HG03095 (cell line): ENCODE data around the gene TEC.
A peak's percentile ranks its signal among the peaks of the same experiment; 100 is the strongest.
"Not testable (repeated sequence)": the region's sequence is repeated elsewhere in the genome, so short reads cannot be mapped to it uniquely, and the experiment has no call there.

Experiments
- ATAC-seq: cut with Tn5 transposase; IDR thresholded peaks from one replicate; pipeline ENCODE4 v1.9.1; 2021; ENCODE audit warnings: moderate library complexity; ENCODE audit not compliant: unreplicated experiment

The TEC gene

DNA sequence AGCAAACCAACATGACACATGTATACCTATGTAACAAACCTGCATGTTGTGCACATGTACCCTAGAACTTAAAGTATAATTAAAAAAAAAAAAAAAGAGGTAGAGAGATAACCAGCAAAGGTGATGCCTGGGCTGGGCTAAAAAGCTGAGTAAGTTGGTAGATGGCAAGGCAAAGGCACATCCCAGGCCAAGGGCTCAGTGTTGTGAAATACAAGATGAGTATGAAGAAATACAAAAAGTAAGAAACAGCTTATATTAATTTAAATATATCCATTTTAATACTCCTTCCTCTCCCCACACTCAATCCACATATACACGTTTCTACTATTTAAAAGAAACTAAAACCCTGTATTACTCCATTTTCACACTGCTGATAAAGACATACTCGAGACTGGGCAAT lies 25.8 kb downstream of the TEC start:
- ATAC-seq = no peak

DNA sequence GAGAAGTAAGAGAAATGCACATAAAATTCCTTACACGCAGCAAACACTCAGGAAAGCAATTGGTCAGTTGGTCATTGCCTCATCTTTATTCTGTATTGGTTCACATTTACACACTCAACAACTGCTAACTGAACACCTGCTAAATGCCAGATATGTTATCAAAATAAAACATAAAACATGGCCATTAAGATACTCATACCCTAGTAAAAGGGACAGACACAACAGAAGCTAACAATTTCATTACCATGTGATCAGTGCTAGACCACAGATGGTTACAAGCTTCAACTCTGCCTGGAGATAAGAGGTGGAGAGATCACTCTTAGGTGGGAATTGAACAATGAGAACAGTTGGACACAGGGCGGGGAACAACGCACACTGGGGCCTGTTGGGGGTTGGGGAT lies 26.2 kb downstream of the TEC start:
- ATAC-seq = no peak

DNA sequence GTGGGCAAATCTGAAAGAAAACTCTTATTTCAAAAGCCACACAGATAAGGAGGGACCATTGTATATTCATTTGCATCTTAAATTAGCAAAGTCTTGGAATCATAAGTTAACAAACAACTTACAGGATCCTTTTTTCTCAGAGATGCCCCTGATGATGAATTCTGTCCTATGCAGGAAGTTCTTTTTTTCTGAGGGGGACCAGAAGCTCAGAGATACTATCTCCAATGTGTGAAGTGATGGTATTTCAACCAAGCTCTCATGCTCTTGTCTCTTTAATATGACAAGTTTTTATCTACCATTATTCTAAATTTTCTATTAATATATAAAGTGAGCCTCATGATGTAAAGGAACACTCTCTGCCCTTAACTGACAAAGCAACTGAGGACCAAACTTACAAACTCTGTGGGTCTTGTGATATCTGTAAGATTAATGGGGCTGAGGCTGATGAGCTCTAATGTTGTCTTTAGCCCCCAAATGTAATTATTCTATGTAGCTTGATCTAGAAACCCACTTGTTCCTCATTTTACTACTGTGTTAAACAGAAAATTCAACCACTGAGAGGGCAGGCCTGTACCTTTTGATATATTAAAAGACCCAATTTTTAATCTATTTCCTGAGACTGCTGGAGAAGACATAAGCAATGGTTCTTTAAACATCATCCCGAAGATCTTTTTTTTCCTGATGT lies 27.0 kb downstream of the TEC start:
- no peak for ATAC-seq

DNA sequence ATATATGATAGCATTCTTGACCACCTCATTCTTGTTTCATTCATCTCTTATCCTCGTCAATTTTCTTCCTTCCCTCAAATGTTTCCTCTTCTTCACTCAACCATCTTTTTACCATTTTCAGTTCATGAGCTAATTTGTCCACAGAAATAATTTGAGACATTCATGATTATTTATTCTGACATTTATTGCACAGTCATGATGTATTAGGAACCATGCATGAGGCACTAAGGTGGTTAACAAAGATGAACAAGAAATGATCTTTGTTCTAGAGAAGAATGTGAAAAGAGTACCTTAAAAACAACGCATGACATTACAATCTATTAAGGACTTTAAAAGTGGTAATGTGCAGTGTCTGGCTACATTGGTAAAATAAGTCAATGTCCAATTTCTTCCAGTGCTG lies 27.9 kb downstream of the TEC start:
- no peak for ATAC-seq

DNA sequence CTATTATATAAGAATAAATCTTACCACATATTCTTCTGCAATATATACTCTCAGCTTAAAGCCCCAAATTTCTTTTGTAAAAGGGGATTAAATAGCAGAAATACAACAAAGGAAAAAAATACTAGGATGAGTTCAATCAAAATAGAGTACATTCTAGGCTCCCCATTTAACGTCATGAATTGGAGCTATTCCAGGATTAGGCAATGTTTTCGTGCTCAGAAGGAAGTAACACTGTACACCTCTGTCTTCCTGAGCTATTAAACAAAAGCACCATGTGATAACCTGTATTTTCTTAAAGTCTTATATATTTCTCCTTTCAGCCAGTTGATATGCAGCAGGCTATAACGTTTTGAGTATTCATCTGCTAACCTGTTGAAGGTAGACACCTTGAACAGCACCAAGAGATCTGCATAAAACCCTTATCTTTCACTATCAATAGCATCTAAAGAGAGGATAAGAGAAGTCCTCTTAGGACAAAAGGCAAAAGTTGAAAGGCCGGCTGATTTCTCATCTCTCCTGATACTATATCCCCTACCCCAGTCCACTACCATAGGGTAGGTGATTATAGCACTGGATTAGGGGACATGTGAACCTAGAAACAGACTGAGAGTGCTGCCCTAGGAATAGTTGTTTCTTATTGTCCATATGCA lies 31.5 kb downstream of the TEC start:
- no peak for ATAC-seq

- no peak for ATAC-seq
These were observed 34.6 kb downstream of the TEC start for GRCh38 chr4:48235050-48235449.

DNA sequence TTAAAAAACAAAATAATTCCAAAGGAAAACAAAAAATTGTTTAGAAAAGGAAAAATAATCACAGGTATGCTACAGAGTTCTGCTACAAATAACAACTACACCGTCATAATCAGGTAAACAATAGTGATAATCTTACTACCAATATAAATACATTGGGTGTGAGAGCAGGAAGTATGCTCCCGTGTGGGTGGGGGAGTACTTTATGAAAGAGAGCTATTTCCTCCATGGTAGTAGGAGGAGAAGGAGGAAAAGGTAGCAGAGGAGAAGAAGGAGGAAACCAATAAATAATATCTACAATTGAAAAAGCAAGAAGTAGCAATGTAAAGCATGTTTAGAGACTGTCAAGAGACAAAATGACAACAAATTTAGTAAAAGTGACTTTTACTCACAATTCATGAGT lies 35.1 kb downstream of the TEC start:
- no peak for ATAC-seq

DNA sequence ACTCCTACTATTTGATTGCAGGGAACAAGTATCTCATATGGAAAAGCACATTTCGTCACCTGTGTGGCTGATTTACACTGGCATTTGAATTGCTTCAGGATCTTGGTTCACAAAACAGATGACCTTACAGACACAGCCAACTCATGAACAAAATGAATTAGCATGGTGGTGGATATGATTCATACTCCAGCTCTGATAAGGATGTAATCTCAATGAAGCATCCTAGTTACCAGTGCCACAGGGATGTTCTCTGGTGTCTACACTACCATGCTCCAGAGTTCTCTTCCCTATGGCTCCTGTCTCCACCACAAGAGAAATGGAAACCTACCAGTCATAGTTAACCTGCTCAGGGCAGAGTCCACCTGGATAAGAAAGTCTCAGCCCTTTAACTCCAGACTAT lies 40.7 kb downstream of the TEC start:
- no peak for ATAC-seq

- ATAC-seq = no peak
These were observed 42.0 kb downstream of the TEC start for GRCh38 chr4:48227662-48228061.

- ATAC-seq = no peak
These were observed 43.4 kb downstream of the TEC start for GRCh38 chr4:48226199-48226598.

DNA sequence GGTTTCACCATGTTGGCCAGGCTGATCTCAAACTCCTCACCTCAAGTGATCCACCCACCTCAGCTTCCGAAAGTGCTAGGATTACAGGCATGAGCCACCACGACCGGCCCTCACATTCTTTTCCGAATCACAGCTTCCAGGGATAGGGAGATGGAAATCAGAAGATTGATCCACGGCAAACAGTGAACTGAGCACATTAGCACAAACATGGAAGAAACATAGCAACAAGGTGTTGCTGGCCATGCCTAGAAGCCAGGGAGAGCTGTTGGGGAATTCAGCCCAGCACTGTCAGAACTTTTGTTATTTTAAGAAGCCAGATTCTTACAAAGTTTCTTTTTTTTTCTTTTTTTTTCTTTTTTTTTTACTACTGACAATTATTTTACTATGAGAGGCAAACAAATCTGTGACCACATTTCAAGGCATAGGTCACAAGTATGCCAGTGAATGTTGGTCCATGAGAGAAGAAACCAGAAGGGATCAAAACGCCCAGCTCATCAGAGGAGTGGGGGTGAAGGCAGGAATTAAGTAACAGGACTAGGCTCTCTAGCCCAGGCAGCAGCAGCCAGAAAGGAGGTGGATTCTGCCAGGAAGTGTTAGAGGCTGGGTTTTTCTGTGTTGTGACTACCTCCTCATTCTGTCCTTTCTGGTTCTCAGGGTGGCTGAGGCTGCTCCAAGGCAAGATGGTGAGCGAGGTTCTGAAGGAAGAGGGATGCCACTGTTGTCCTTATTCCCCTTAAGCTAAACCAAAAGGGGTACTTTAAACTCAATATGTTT lies 44.1 kb downstream of the TEC start:
- ATAC-seq = no peak

- no peak for ATAC-seq
These were observed 45.0 kb downstream of the TEC start for GRCh38 chr4:48224606-48225005.

- ATAC-seq = no peak
These were observed 45.9 kb downstream of the TEC start for GRCh38 chr4:48223633-48224295.

DNA sequence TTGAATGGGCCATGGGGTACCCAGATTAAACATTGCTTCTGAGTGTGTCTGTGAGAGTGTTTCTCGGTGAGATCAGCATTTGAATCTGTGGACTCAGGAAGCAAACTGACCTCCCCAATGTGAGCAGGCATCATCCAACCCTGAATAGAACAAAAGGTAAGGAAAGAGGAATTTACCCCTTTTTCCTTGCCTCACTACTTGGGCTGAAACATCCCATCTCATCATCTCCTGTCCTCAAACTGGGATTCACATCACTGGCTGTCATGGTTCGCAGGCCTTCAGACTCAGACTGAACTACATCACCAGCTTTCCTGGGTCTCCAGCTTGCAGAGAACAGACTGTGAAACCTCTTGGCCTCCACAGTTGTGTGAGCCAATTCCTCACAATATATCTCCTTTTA lies 47.1 kb downstream of the TEC start:
- no peak for ATAC-seq

DNA sequence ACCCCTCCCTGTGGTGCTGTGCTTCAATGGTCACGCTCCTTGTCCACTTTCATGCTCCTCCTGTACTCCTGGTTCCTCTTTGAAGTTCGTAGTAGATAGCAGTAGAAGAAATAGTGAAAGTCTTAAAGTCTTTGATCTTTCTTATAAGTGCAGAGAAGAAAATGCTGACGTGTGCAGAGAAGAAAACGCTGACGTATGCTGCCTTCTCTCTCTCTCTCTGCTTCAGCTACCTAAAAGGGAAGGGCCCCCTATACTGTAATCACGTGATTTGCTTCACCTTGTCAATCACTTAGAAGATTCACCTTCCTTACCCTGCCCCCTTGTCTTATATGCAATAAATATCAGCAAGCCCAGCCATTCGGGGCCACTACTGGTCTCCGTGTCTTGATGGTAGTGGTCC lies 50.2 kb downstream of the TEC start:
- ATAC-seq = not testable (repeated sequence)

DNA sequence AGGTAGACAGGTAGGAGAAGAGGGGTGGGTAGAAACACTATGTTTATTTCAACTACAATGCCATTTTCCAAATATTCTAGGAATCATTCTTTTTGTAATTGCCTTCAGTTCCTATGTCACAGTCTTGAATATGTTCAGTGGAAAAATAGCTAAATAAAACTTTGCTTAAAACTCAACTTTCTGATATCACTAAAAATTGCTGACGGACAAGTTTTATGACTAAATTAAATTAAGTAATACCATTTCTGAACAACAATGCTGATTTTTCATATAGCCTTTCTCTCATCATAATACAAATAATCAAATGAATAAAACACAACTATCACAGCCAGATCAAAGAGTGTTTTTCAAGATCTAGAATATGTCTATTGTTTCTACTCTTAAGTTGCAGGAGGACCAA lies 53.1 kb downstream of the TEC start:
- no peak for ATAC-seq

- ATAC-seq = no peak
These were observed 53.7 kb downstream of the TEC start for GRCh38 chr4:48215977-48216376.

DNA sequence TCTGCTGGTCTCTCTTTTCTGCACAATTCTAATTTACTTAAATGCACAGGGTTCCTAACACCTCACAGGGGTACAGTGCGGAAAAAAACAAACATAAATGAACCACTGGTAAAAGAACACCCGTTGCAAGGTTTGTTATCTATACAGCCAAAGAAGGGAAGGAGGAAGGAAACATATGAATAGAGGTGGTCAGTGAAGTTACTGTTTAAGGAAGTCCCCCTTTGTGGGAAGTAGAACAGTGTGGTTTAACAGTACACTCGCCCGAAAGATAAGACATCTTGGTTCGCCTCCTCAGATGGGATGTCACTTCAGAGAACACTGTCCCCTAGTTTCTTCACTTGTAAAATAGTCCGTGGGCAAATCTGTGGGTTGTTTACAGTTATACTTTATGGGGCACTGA lies 57.5 kb downstream of the TEC start:
- ATAC-seq = peak; percentile 83

DNA sequence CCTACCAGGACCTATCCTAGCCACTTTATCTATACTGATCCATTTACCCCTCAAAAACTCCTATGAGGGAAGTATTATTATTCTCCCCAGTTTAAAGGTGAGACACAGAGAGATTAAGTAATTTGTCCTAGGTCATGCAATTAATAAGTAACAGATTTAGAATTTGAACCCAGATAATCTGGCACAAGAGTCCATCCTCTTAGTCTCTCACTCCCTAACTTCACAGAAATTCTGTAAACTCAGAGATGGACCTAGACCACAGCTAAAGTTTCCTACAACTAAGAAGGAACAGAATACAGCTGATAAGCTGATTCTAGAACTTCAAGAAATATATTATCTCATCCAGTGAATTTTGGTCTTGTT lies 58.7 kb downstream of the TEC start:
- no peak for ATAC-seq

DNA sequence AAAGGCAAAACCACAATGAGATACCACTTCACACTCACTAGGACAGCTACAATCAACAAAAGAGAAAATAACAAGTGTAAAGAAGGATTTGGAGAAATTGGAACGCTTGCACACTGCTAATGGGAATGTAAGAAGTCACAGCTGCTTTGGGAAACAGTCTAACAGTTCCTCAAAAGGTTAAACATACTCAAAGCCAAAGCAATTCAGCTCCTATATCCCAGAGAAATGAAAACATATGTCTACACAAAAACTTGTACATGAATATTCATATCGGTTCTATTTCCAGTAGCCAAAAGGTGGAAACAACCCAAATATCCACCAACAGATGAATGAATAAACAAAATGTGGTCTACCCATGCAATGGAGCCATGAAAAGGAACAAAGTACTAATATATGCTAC lies 64.0 kb downstream of the TEC start:
- no peak for ATAC-seq

DNA sequence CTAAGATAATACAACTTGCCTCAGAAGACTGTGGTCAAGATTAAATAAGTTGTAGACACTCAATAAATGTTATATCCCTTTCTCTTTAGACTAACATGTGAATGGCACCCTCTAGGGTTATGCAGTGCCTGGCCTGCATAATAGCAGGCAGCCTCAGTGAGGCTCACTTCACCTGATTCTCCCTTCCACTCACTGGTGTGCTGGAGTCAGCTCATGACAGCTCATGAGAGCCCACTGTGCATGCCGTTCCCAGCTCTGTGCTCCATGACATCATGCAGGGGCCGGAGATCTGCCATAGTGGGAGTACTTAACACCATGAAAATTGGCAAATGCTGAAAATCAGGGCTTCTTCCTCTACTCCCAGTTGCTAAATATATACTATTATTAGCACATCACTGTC lies 64.5 kb downstream of the TEC start:
- no peak for ATAC-seq

- peak; percentile 38 for ATAC-seq
These were observed 65.8 kb downstream of the TEC start for GRCh38 chr4:48203819-48204218.
